Measurements from ENCODE around the gene MCM3.
A peak's percentile ranks its signal among the peaks of the same experiment; 100 is the strongest.

MCM3 gene

DNA sequence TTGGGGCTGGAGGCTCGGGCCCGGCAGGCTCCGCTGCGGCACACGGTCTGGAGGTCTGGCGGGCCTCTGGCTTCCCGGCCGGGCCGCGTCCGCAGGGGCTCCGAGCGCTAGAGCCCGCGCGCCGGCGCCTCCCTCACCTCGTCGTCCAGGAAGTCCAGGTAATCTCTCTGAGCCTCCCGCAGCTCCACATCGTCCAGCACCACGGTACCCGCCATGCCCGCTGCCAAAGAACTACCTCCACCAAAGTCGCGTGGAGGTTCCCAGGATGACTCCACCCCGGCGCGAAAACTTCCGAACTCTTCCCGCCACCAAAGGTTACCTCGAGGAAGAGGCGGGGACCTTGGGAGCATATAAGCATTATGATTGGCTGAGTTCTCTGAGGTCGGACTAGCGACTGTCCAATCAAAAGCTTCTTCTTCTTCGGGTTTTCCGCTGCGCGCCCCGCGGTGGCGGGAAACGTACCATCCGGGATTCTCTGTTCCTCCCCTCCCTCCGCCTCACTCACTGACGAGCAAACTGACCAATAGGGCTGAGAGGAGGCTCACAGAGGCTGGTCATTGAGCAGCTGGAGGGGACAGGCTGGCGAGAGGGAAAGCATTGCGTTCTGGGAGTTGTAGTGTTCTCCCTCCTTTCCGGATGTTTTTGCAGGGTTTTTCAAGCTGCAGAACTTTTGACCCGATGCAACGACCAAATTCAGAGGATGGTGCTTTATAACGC, at the start of gene MCM3:
MCM3 (minus strand) TSS at position 283 of the 717 bp plus-strand sequence; CDS start at position 215, 68 bp downstream.
- DNase-seq (ENCODE audit: low read depth), result peak; percentile 100

DNA sequence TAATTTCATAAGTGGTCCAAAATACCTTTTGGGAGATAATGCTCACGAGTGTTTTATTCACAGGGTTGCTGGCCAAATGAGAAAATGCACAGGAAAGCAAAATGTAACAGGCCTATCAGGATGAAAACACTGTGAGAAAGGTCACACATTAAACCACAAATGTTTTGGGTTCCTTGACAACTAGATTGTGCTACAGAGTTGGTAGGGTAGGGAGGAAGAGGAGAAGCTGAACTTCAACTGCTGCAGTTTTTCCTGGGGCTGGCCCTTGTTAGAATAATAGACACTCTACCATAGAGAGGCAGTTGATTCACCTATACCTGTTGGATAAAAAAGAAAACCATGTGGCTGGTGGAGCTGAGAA, 49.3 kb upstream of the MCM3 start:
- no peak for DNase-seq (ENCODE audit: low read depth)

DNA sequence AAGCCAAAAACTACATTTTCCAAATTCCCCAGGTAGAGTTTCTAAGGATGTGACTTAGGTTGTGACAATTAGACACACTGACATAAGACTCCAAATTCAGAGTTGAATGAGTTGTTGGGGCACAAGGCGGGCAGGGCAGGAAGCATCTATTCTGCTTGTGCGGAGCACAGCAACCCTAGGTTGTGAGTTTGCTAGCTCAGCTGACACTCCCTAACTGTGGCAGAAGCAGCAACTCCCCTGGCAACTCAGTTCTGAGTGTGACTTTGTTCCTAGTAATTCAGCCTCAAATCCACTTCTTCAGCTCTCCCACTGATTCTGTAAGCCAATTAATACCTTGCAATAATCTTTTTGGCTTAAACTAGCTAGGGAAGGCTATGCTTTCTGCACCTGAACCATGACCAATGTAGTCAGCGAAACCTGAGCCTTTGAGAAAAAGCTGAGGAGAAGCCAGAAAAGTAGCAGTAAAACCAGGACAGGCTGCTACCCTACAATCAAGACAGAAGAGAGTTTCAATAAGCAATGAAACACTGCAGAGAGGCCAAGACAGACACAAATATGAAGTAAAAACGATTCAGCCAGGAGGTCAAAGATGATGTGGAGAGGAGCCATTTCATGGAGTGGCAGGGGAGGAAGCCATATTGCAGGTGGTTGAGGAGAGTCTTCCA, 47.4 kb upstream of the MCM3 start:
- no peak for DNase-seq (ENCODE audit: low read depth)

DNA sequence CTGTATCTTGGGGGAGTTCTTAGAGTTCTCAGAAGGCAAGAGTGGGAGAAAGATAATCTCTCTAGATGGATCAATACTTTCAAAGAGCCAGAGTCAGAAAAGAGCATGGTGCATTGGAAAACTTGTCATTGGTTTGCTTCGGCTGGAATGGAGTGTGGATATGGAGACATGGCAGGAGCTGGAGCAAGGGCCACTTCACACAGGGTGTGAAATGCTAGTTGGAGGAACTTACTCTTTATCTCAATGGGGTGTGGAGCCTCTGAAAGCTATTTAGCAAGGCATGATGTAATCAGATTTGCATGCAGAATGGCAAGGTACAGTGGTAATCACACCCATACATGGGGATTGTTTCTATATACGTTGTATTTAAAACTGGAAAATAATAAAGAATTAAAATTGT, 45.9 kb upstream of the MCM3 start:
- DNase-seq (ENCODE audit: low read depth), result no peak

DNA sequence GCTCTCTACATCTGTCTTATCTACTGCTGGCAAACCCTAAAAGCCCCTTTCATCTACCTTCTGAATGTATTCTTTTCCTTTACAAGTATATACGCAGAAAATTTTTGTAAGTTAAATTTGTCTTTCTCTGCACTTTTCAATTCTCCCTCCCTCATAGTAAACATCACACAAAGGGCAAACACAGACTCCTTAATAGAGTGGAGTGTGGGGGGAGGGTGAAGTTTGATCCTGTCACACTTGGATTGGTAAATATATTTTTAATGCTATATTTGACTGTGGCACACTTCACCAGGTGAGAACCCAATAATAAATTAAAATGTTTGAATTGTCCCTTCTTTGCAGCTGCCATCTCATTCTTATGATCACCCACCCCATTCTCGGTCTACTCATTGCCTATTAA, 44.2 kb upstream of the MCM3 start:
- DNase-seq (ENCODE audit: low read depth), result no peak

DNA sequence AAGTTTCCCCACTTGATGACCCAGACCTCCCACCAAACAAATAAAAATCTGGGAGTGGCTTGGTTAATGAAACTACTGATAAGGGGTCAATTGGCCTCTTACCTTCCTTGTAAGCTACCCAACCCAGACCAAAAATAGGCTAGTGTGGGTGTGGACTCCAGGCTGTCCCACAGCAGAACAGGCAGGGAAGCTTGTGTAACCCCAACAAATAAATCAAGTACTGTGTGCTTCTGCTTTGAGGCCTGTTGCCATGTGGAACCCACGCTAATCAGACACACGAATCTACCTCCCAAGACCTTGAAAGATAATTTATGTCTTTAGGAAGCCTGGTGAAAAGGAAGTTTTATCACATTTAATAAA, 43.7 kb upstream of the MCM3 start:
- DNase-seq (ENCODE audit: low read depth), result no peak

DNA sequence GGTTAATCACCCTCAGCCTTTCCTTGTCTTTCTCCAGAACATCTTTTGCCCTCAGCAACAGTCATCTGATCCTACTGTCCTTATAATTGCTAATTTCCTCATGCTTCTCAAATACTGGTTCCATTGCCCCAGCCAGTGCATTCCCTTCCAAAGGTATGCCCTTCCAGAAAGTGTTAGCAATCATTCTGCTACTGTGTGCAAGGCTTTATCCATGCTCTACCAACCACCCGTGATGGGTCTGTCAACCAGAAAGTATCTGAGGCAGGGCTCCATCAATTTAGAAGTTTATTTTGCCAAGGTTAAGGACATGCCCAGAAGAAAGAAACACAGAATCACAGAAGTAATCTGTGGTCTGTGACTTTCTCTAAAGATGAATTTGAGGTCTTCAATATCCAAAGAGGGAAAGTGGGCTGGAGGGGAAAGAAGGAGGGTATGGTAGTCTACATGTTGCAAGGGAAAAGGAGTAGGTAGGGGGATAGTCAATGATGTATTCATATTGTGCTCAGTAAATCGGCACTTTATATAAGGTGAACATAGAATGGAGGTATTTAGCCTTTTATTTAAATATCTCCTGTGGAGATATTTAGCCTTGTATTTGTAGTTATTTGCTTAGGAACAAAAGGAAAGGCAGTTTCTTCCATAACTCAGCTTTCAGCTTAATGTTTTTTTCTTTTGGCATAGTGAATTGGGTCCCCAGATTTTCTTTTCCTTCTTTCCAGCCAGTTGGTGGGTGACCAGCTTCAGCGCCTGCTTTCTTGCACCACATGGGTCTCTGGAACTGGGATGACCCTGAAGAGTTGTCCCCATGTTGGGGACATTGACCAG, 42.2 kb upstream of the MCM3 start:
- DNase-seq (ENCODE audit: low read depth), result no peak

DNA sequence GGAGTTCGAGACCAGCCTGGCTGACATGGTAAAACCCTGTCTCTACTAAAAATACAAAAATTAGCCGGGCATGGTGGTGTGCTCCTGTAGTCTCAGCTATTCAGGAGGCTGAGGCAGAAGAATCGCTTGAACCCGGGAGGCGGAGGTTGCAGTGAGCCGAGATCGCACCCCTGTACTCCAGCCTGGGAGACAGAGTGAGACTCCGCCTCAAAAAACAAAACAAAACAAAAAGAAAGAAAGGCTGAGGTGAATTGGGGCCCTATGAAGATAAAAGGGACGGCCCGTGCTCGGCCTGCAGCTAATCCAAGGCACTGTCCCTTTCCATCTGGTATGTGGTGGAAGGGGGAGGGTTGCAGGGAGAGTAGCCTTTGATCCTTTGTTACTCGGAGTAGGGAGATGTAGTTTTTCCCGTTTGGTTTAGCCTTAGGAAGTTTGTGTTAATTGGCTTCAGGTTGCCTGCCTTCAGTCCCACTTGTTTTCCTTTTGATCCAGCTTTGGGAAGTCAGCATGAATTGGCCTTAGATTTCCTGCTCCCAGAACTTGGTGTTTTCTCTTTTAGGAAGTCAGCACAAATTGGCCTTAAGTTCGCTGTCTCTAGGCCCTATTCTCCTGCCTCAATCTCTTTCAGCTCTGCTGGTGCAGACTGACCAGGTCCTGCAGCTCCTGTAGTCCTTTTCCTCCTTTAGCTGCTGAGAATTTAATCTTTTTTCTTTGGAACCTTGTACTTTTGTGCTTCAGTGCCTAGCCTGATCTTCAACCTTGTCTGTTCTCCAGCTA, 41.3 kb upstream of the MCM3 start:
- DNase-seq (ENCODE audit: low read depth), result no peak

DNA sequence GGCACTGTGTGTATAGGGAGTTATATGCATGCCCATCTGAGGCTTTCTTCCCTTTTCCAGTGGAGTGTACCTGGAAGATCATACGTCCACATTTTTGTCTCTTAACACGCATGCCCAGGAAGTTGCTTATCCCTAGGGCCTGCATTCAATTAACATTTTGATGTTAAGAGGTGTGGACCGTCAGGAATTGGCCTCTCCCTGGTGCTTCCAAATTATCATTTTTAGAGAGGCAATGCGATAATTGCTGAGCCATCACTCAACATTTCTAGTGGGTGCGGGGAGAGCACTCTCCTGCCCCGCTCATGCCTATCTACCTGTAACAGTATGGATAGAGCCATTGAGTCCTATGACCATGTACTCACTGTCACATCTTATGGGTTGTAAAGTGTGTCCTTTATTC, 39.6 kb upstream of the MCM3 start:
- DNase-seq (ENCODE audit: low read depth), result no peak

DNA sequence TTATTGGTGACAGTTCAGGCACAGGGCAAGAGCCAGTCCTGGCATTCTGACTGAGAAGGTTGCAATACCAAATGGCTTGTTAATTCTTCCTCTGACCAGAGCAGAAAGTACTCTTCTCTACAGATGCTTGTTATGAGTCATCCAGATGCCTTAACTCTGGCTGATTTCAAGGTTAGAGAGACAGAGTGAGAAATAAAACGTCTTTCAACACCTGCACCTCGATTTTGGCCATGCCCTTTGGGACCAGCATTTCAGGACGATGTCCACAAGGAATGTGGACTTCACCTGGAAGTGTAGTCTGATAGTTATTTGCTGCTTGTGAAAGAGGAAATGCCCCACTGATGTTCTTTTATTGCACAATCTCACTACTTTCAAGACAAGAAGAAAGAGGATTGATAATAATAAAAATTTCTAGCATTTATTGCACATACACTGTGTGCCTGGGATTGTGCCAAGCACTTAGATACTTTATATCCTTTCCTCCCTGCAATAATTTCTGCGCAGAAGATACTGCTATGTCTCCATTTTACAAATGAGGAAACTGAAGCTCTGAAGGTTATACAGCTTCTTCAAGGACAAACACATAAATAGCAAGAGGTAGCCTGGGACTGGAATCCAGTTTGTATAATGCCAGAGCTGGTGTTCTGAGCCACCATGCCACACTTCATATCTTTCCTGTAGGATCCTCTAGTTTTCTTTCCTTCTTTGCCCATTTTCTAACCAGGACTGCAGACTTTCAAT, 33.5 kb upstream of the MCM3 start:
- peak; percentile 70 for DNase-seq (ENCODE audit: low read depth)

DNA sequence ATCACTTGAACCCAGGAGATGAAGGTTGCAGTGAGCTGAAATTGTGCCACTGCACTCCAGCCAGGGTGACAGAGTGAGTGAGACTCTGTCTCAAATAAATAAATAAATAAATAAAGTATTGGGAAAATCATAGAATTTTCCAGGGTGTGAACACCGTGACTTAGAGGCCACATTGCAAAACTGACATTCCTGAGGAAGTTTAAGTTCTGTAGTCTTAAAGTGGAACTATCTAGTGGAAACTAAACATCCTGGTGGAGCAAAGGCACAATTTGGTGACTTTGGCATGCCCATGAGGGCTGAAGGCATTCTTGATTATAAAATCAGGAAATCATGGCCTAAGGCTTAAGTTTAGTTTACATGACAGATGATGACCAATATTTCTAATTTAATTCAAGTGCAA, 32.7 kb upstream of the MCM3 start:
- DNase-seq (ENCODE audit: low read depth), result no peak

DNA sequence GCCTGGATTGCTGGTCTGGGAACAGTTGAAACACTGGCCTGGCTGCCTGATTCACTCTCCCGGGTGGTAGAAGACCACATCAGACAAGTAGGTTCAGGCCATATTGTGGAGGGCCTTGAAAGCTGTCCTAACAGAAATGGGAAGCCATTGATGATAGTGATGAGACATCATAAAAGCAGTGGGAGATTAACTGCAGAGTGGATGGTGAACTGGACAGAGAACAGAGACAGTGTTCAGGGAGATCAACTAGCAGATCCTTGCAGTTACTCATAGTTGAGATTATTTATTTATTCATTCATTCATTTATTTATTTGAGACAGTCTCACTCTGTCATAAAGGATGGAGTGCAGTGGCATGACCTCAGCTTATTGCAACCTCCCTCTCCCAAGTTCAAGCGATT, 30.2 kb upstream of the MCM3 start:
- DNase-seq (ENCODE audit: low read depth), result no peak

DNA sequence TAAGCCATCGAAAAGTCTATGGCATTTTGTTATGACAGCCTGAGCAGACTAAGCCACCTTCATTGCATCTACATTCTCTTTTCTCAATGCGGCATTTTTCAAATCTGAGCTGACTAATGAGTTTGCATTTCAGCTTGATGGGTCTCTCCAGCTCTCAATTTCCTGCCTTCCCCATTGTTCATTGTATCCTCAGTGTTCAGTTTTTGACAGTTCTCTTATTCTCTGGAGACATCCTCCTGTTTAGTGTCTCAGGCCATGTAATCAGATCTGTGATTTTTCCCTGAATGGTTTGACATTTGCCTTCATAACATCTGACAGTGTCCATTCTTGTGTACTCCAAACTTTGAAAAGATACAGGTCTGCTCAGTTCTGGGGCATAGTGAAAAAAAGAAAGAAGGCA, 27.9 kb upstream of the MCM3 start:
- no peak for DNase-seq (ENCODE audit: low read depth)

DNA sequence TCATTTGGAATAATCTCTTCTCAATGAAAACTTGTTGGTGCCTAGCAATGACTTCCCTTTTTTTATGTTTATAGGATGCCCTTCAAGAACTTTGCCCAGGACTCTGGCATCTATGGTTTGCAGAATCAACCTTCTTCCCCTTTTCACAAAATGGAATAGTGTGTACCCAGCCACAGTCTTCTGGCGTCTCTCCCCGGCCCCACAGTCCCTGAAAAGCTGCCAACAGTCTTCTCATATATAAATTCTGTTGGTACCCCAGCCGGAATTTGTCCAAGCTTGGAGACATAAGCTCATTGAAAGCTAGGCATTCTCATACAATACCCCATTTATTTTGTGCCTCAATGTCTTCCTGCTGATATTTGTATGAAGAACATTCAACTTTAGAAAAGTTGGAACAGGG, 26.4 kb upstream of the MCM3 start:
- DNase-seq (ENCODE audit: low read depth), result no peak

DNA sequence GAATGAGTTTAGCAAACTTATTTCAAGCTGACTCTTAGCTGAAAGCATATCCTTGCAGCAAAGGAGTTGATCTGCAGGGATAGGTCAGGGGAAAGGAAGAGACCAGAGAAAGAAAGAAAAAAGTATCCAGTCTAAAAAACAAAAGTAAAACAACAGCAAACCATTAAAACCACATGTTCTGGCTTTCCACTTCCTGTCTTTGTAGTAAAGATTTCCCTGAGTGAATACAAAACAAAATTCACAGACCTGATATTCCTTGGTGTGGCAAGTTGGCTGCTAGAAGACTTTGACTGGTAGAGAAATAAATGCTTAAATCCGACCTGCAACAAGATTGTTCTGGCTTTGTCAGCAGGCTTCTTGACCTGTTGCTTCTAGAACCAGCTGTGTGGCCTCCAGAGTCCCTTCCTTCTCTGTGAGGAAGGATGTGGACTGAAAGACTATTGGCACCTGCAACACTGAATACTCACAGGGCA, 23.4 kb upstream of the MCM3 start:
- no peak for DNase-seq (ENCODE audit: low read depth)

DNA sequence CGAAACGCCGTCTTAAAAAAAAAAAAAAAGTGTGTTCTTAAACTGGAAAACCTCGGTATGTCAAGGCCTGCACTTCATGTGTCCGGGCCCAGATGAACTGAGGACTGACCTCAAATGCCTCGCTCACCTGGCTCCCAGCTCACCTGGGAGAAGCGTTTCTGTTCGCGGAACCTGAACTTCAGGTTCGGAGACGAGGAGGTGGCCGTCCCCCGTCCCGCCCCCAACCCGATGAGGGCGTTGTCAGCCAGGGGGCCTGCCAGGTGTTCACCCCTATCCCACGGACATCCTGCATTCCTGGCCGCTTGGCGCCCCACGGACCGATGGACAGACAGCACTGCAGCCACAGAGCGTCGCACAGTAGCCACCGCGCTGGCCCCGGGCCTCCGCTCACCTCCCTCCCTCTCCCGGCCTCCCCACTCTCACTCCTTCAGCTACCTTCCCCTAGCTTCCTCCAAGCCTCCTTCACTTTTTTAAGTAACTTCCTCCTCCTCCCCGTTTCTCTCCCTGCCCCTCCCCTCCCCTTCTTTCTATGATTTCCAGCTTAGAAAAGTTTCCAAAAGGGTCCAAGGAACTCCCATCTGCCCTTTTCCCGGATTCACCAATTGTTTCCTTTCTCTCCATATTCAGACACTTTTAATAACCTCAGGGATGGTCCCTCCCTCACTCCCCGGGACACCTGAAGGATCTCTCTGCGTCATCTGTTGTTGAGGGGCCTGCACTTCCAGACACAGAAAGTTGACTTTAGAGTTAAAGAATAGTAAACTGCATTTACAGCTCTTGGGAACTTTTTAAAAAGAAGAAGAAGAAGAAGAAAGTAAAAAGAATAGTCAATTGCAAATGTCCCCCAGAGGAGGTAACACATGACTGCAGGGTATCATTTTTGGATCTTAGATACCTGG, 22.7 kb upstream of the MCM3 start:
- DNase-seq (ENCODE audit: low read depth), result no peak

DNA sequence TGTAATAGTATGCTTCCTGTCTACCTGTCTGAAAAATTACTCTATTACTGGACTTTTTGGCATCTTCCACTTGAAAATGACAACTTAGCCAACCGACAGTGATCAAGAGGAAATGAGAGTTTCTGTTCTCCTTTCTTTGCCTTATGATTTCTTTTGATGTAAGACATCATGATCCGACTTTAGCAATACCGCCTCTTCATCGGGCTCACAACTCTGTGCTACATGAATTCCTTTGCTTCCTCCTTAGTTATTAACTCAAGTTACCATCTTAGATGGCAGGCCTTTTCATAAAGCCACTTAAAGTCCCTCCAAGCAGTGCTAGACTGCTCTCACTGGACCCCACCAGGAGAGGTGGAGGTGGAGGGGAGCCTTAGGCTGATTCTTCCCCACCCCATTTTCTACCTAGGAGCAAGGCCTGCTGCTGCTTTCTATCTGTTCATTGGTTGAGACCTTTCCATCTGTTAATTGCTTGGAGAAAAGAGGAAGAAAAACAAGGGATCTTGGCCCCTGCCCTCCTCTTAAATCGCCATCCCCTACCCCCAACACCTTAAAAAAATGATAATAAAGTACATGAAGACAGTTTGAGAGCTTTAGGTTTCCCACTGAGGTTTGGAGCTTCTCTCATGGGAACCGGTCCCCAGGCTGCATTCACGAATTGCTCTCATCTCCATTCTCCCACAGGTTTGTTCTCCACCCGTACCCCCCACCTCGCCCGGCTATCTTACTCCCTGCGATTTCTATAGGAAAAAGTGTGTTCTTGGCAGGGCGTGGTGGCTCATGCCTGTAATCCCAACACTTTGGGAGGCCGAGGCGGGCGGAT, 21.6 kb upstream of the MCM3 start:
- DNase-seq (ENCODE audit: low read depth), result no peak

DNA sequence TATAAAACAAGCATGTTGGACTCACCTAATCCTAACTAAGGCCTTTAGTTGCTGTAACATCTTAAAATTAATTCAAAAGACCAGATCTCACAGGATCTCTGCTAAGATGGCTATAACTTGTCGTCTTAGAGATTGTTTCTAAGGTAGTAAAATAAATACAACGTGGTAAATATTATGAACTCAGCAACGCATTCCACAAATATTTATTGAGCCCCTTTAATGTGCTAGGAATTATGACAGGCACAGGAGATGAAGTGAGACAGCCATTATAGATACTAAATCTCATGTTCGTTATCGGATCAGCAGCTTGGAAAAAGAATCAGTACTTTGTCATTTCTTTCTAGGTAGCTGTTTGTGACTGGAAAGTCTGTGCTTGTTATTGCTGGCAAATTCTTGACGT, 20.9 kb upstream of the MCM3 start:
- no peak for DNase-seq (ENCODE audit: low read depth)

DNA sequence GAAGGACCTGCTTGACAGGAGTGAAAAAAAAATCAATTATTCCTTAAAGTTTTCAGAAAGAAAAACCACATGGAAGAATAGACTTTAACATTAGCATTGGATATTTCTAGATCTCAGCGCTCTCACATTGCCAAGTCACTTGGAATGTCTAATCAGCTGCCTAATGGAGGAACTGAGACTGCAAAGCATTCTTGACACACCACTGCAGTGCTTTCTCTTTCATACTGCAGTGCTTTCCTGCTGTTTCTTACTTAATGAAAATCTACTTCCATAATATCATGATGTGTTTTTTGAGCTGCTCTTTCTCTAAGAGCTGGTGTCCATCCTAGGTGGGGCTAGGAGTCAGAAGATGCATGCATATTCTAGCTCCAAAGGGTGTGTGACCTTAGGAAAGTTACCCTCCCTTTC, 20.4 kb upstream of the MCM3 start:
- DNase-seq (ENCODE audit: low read depth), result peak; percentile 17

DNA sequence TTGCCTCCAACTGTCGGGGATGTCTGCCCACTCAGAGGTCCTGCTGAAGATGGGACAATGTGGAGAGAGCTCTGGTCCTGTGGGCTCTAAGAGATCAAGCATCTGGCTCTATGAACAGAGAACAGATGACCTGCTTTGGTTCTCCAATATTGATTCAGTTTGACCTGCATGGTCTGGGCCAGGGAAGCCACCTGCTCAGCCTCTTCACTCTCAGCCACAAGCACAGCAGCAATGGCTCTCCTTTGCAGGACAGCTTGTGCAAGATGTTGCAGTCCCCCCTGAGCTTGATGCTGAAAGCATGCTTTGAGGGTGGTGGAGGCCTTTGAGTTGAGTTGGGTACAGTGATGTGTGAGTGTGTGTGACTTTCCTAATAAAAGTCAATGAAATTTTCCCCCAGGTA, 18.6 kb upstream of the MCM3 start:
- no peak for DNase-seq (ENCODE audit: low read depth)
